CD14-positive monocyte (primary cell): ENCODE data around the gene IFIT5. TPM values are rescaled to one million over a fixed set of nuclear protein-coding genes. Genes with fewer than 3 reads are reported as not detected.

Experiments
- DNase-seq, 3 donors: peaks; one replicate each; pipeline ENCODE4 v3.0.0-alpha.2; 2011 to 2022
- H2AFZ ChIP-seq: 2 replicates; pipeline ENCODE4 v1.6.0; 2012; ENCODE audit warnings: mild to moderate bottlenecking, low read depth, low read length, inconsistent platforms; ENCODE audit not compliant: insufficient read depth, poor library complexity, severe bottlenecking
- H3K27ac ChIP-seq, 2 donors: 1 replicate in 1 of 2; 2 replicates in 1 of 2; pipeline ENCODE4 v1.5.1; 2012 to 2013; ENCODE audit warnings: low read length in 2 of 2, control low read depth in 1 of 2, inconsistent platforms in 1 of 2, low read depth in 1 of 2, mild to moderate bottlenecking in 1 of 2
- H3K27me3 ChIP-seq, 2 donors: one replicate each; pipeline versions ENCODE4 v1.6.0 to v1.6.1; 2011 to 2013; ENCODE audit warnings: low read length in 2 of 2; ENCODE audit not compliant: control insufficient read depth in 2 of 2, insufficient read depth in 2 of 2
- H3K36me3 ChIP-seq, 2 donors: replicated peaks in 1 of 2; 1 replicate in 1 of 2; 2 replicates in 1 of 2; pipeline versions ENCODE4 v1.5.1 to v1.6.1; 2012 to 2013; ENCODE audit warnings: low read length in 2 of 2, control low read depth in 1 of 2, inconsistent platforms in 1 of 2, mild to moderate bottlenecking in 1 of 2; ENCODE audit not compliant: insufficient read depth in 2 of 2, control insufficient read depth in 1 of 2
- H3K4me1 ChIP-seq, 2 donors: 1 replicate in 1 of 2; 2 replicates in 1 of 2; pipeline versions ENCODE4 v1.5.1 to v1.6.1; 2012 to 2013; ENCODE audit warnings: low read length in 2 of 2, control low read depth in 1 of 2, inconsistent platforms in 1 of 2, mild to moderate bottlenecking in 1 of 2, moderate library complexity in 1 of 2; ENCODE audit not compliant: insufficient read depth in 2 of 2, control insufficient read depth in 1 of 2
- H3K4me2 ChIP-seq: replicated peaks from 2 replicates; pipeline ENCODE3; 2012; ENCODE audit warnings: low read length, moderate library complexity, mild to moderate bottlenecking; ENCODE audit not compliant: poor library complexity, severe bottlenecking; ENCODE audit errors: extremely low read depth
- H3K4me3 ChIP-seq, 3 experiments: fragments of 200-600 bp in 1 of 3; sonication (generic) in 1 of 3; replicated peaks in 1 of 3; 1 replicate in 2 of 3; 2 replicates in 1 of 3; pipeline ENCODE4 v1.5.1; 2011 to 2013; ENCODE audit warnings: low read length in 3 of 3, mild to moderate bottlenecking in 3 of 3, control low read depth in 2 of 3, low read depth in 2 of 3, inconsistent platforms in 1 of 3, moderate library complexity in 1 of 3
- H3K79me2 ChIP-seq: 2 replicates; pipeline ENCODE4 v1.6.0; 2012; ENCODE audit warnings: mild to moderate bottlenecking, control low read depth, inconsistent platforms, low read length, moderate library complexity; ENCODE audit not compliant: insufficient read depth
- H3K9ac ChIP-seq: 2 replicates; pipeline ENCODE4 v1.6.0; 2017; ENCODE audit warnings: low read length, mild to moderate bottlenecking; ENCODE audit not compliant: insufficient read depth, poor library complexity, severe bottlenecking
- H3K9me3 ChIP-seq, 2 donors: replicated peaks in 1 of 2; 1 replicate in 1 of 2; 2 replicates in 1 of 2; pipeline versions ENCODE4 v1.5.1 to v1.6.1; 2012 to 2013; ENCODE audit warnings: low read length in 2 of 2, control low read depth in 1 of 2; ENCODE audit not compliant: control insufficient read depth in 1 of 2, insufficient read depth in 1 of 2
- H4K20me1 ChIP-seq: 2 replicates; pipeline ENCODE4 v1.6.0; 2012; ENCODE audit warnings: mild to moderate bottlenecking, low read length, control low read depth, moderate library complexity; ENCODE audit not compliant: insufficient read depth
- H3K27ac Mint-ChIP-seq, 7 donors: one replicate each; pipeline ENCODE4 v1.8.0; 2020; ENCODE audit warnings: mild to moderate bottlenecking in 7 of 7, mixed read lengths in 7 of 7, moderate library complexity in 6 of 7, inconsistent platforms in 2 of 7
- H3K27me3 Mint-ChIP-seq, 3 donors: one replicate each; pipeline ENCODE4 v1.8.0; 2021 to 2022; ENCODE audit warnings: low read depth in 3 of 3, mild to moderate bottlenecking in 3 of 3, mixed read lengths in 3 of 3, moderate library complexity in 3 of 3, inconsistent platforms in 1 of 3
- H3K36me3 Mint-ChIP-seq, 2 donors: one replicate each; pipeline ENCODE4 v1.8.0; 2020; ENCODE audit warnings: mixed read lengths in 2 of 2, inconsistent platforms in 1 of 2, mild to moderate bottlenecking in 1 of 2
- H3K4me1 Mint-ChIP-seq: one replicate; pipeline ENCODE4 v1.8.0; 2020; ENCODE audit warnings: mild to moderate bottlenecking, mixed read lengths
- H3K4me3 Mint-ChIP-seq, 2 donors: one replicate each; pipeline ENCODE4 v1.8.0; 2020; ENCODE audit warnings: mild to moderate bottlenecking in 2 of 2, mixed read lengths in 2 of 2, moderate library complexity in 1 of 2
- H3K9me3 Mint-ChIP-seq, 7 donors: one replicate each; pipeline ENCODE4 v1.8.0; 2020 to 2022; ENCODE audit warnings: mixed read lengths in 7 of 7, mild to moderate bottlenecking in 6 of 7, moderate library complexity in 6 of 7, inconsistent platforms in 2 of 7
- CTCF ChIP-seq: fragments of 200-600 bp; IDR thresholded peaks from one replicate; pipeline ENCODE4 v1.8.0; 2022; ENCODE audit warnings: antibody characterized with exemption, mild to moderate bottlenecking
- WGBS: methylation state at CpG from one replicate; pipeline ENCODE4 v1.1.5; 2013; ENCODE audit warnings: missing lambda C conversion rate; ENCODE audit not compliant: insufficient coverage; 5-methylcytosine and 5-hydroxymethylcytosine counted together
- intact Hi-C, 2 donors: fragments of 100-400 bp; cut with micrococcal nuclease; formaldehyde crosslinking; loops; one replicate each; pipeline versions ENCODE4 v1.15.0 to v1.15.1; 2023
- polyA plus RNA-seq, 3 donors: library from polyadenylated mRNA; depleted of rRNA in 1 of 3; unstranded in 2 of 3; stranded (reverse) in 1 of 3; fragments of 300-500 nt in 2 of 3; fragments of >200 nt in 1 of 3; fragmentation: Illumina TruSeq in 2 of 3; gene quantifications; 1 replicate in 2 of 3; 2 replicates in 1 of 3; pipeline ENCODE4 v1.2.3, GENCODE V29; 2012 to 2021

The IFIT5 gene
- polyA plus RNA-seq, 3 donors = 2.4 to 8.0 (median 5.8) TPM

- Mint-ChIP-seq H3K9me3 (no peaks in the 10 kb centered on the region), H3K4me3 (no peak overlapping the region), H3K4me1 (peaks cover 4% of the 10 kb centered on the region), H3K36me3 (no peaks in the 10 kb centered on the region), H3K27me3 (peaks cover 3 to 5% (median 3%) of the 10 kb centered on the region in 3 donors), H3K27ac (no peak overlapping the region)
- Histone ChIP-seq H3K4me1 (peaks cover 0 to 3% of the 10 kb centered on the region in 2 donors), H3K4me3 (no peak overlapping the region), H3K36me3 (no peaks in the 10 kb centered on the region), H3K27ac (no peak overlapping the region), H3K4me2 (no peak overlapping the region), H3K27me3 (no peaks in the 10 kb centered on the region), H4K20me1 (no peaks in the 10 kb centered on the region), H3K79me2 (no peaks in the 10 kb centered on the region), H3K9me3 (no peaks in the 10 kb centered on the region), H3K9ac (no peak overlapping the region), H2AFZ (no peak overlapping the region)
- TF ChIP-seq CTCF = no peak
- intact Hi-C loops = no loop called here
- whole genome bisulfite sequencing = 100% methylated on average over 1 of the region's 2 CpGs
- DNase-seq = no peak
Measured at GRCh38 chr10:89465196-89465595, 50.8 kb downstream of the IFIT5 start.

GRCh38 chr10:89466599-89467035 lies 52.2 kb downstream of the IFIT5 start:
- Histone ChIP-seq H3K27me3 (no peaks in the 10 kb centered on the region), H3K9me3 (no peaks in the 10 kb centered on the region), H3K79me2 (no peaks in the 10 kb centered on the region), H3K4me3 (no peak overlapping the region), H3K36me3 (no peaks in the 10 kb centered on the region), H3K4me1 (peaks cover 0 to 3% of the 10 kb centered on the region in 2 donors), H3K4me2 (no peak overlapping the region), H2AFZ (no peak overlapping the region), H4K20me1 (no peaks in the 10 kb centered on the region), H3K27ac (no peak overlapping the region), H3K9ac (no peak overlapping the region)
- peak in 2 of 3 donors; percentile 7 to 23 for DNase-seq
- H3K4me3 Mint-ChIP-seq = no peak overlapping the region
- intact Hi-C loops = no loop called here
- no CpG with 5 or more reads among the region's 3 CpGs for WGBS
- no peak overlapping the region for H3K27ac Mint-ChIP-seq
- peaks cover 9% of the 10 kb centered on the region for H3K4me1 Mint-ChIP-seq
- no peaks in the 10 kb centered on the region for H3K9me3 Mint-ChIP-seq
- TF ChIP-seq CTCF = peak; percentile 35
- no peaks in the 10 kb centered on the region for H3K36me3 Mint-ChIP-seq
- H3K27me3 Mint-ChIP-seq = peaks cover 3 to 5% (median 3%) of the 10 kb centered on the region in 3 donors
